Measurements from ENCODE around the gene LYPD5.

DNA sequence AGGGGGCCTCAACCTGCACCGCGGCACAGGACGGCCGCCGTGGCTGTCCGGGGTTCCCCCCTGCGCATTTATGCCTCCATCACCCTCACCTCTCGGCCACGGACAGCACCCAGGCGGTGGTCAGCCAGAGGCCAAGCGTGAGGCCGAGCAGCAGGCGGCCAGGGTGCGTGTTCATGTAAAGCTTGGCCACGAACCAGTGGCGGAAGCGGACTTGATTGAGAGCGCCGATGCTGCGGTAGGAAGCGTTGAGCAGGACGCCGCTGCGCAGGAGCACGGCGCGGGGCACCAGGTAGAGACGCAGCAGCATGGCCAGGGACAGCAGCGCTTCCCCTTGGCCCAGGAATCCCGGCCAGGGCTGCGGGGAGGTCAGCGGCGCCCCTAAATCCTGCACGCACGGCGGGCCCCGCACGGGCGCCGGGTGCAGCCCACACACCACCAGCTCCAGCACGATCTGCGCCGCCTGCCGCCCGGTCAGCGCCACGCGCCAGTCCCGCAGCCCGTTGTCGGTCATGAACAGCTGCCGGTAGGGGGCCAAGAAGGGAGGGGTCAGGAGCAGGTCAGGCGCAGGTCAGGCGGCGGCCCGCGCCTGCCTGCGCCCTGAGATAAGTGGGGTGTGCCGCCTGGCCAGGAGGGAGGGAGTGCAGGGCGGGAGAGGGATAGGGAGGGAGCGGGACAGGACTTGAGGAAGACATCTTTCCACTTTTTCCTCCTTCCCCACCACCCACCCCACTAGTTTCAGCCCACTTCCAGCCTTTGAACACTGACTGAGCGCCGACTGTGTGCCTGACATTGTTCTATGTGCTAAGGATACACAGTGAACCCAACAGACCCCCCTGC, 27.9 kb downstream of the LYPD5 start:
- TF ChIP-seq, protein P1, sequence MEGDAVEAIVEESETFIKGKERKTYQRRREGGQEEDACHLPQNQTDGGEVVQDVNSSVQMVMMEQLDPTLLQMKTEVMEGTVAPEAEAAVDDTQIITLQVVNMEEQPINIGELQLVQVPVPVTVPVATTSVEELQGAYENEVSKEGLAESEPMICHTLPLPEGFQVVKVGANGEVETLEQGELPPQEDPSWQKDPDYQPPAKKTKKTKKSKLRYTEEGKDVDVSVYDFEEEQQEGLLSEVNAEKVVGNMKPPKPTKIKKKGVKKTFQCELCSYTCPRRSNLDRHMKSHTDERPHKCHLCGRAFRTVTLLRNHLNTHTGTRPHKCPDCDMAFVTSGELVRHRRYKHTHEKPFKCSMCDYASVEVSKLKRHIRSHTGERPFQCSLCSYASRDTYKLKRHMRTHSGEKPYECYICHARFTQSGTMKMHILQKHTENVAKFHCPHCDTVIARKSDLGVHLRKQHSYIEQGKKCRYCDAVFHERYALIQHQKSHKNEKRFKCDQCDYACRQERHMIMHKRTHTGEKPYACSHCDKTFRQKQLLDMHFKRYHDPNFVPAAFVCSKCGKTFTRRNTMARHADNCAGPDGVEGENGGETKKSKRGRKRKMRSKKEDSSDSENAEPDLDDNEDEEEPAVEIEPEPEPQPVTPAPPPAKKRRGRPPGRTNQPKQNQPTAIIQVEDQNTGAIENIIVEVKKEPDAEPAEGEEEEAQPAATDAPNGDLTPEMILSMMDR (IDR thresholded peaks at IDR 0.05) = no peak
- TF ChIP-seq CEBPB (IDR thresholded peaks at IDR 0.05) (no peak), SMC3 (IDR thresholded peaks at IDR 0.05) (no peak), POLR2A (IDR thresholded peaks at IDR 0.05; ENCODE audit: low read length) (no peak), CBX8 (IDR thresholded peaks at IDR 0.05) (no peak), KDM1A (IDR thresholded peaks at IDR 0.05; ENCODE audit: low read depth) (no peak), EP300 (IDR thresholded peaks at IDR 0.05) (no peak)
- TF ChIP-seq, protein P2, sequence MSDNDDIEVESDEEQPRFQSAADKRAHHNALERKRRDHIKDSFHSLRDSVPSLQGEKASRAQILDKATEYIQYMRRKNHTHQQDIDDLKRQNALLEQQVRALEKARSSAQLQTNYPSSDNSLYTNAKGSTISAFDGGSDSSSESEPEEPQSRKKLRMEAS (IDR thresholded peaks at IDR 0.05) = no peak
